ENCODE results near the gene BICC1. TPM values are rescaled to one million over a fixed set of nuclear protein-coding genes. Genes with fewer than 3 reads are reported as not detected.

Gene BICC1
- total RNA-seq, 2 experiments from 2014 or later = 0.06 TPM; not detected in 1

- no peaks in the 10 kb centered on the region for H3K36me3 Mint-ChIP-seq
- H3K27me3 Mint-ChIP-seq = no peaks in the 10 kb centered on the region
- no peaks in the 10 kb centered on the region for H3K4me1 Mint-ChIP-seq
Measured at GRCh38 chr10:58672845-58673244, 160.2 kb downstream of the BICC1 start.

GRCh38 chr10:58674251-58674650 is 161.6 kb downstream of the BICC1 start:
- H3K27me3 Mint-ChIP-seq = no peaks in the 10 kb centered on the region
- H3K36me3 Mint-ChIP-seq = no peaks in the 10 kb centered on the region
- H3K4me3 Mint-ChIP-seq = no peak overlapping the region
- H3K27ac Mint-ChIP-seq = no peak overlapping the region
- peaks cover 2% of the 10 kb centered on the region for H3K9me3 Mint-ChIP-seq
- ATAC-seq (ENCODE audit: low read depth) (no peak), DNase-seq (no peak)
- POLR2A ChIA-PET = no interaction called here
- no peaks in the 10 kb centered on the region for H3K4me1 Mint-ChIP-seq

More at GRCh38 chr10:58672845-58673244, 160.2 kb downstream of the BICC1 start:
- POLR2A ChIA-PET = no interaction called here
- no peak overlapping the region for H3K27ac Mint-ChIP-seq
- H3K9me3 Mint-ChIP-seq = peaks cover 2% of the 10 kb centered on the region
- DNase-seq = no peak
- no peak for ATAC-seq (ENCODE audit: low read depth)
- H3K4me3 Mint-ChIP-seq = no peak overlapping the region

- H3K4me1 Mint-ChIP-seq = no peaks in the 10 kb centered on the region
- no peaks in the 10 kb centered on the region for H3K27me3 Mint-ChIP-seq
- no peak overlapping the region for H3K27ac Mint-ChIP-seq
- no peak for ATAC-seq (ENCODE audit: low read depth)
- H3K4me3 Mint-ChIP-seq = no peak overlapping the region
- H3K36me3 Mint-ChIP-seq = no peaks in the 10 kb centered on the region
- POLR2A ChIA-PET = no interaction called here
- H3K9me3 Mint-ChIP-seq = peaks cover 2% of the 10 kb centered on the region
- no peak for DNase-seq
Measured at GRCh38 chr10:58675321-58675720, 162.6 kb downstream of the BICC1 start.

GRCh38 chr10:58691528-58691927 is 178.9 kb downstream of the BICC1 start:
- peaks cover 10% of the 10 kb centered on the region for H3K9me3 Mint-ChIP-seq
- H3K36me3 Mint-ChIP-seq = no peaks in the 10 kb centered on the region

GRCh38 chr10:58693919-58694318 is 181.2 kb downstream of the BICC1 start:
- Mint-ChIP-seq H3K4me1 (no peaks in the 10 kb centered on the region), H3K9me3 (peaks cover 8% of the 10 kb centered on the region), H3K36me3 (no peaks in the 10 kb centered on the region)

More at GRCh38 chr10:58691528-58691927, 178.9 kb downstream of the BICC1 start:
- Mint-ChIP-seq H3K27me3 (no peaks in the 10 kb centered on the region), H3K4me1 (no peaks in the 10 kb centered on the region), H3K4me3 (no peak overlapping the region), H3K27ac (no peak overlapping the region)
- ATAC-seq (ENCODE audit: low read depth) (no peak), DNase-seq (no peak)
- POLR2A ChIA-PET = no interaction called here

GRCh38 chr10:58695022-58695421 is 182.3 kb downstream of the BICC1 start:
- no peak overlapping the region for H3K27ac Mint-ChIP-seq
- DNase-seq = no peak
- no peaks in the 10 kb centered on the region for H3K4me1 Mint-ChIP-seq
- no peak for ATAC-seq (ENCODE audit: low read depth)
- H3K36me3 Mint-ChIP-seq = no peaks in the 10 kb centered on the region
- H3K9me3 Mint-ChIP-seq = peaks cover 8% of the 10 kb centered on the region
- POLR2A ChIA-PET = no interaction called here
- H3K4me3 Mint-ChIP-seq = no peak overlapping the region
- no peaks in the 10 kb centered on the region for H3K27me3 Mint-ChIP-seq

More at GRCh38 chr10:58693919-58694318, 181.2 kb downstream of the BICC1 start:
- Mint-ChIP-seq H3K27ac (no peak overlapping the region), H3K4me3 (no peak overlapping the region), H3K27me3 (no peaks in the 10 kb centered on the region)
- ATAC-seq (ENCODE audit: low read depth) (no peak), DNase-seq (no peak)
- POLR2A ChIA-PET = no interaction called here

GRCh38 chr10:58696736-58697135 is 184.1 kb downstream of the BICC1 start:
- no peak overlapping the region for H3K4me3 Mint-ChIP-seq
- DNase-seq (no peak), ATAC-seq (ENCODE audit: low read depth) (no peak)
- H3K27me3 Mint-ChIP-seq = no peaks in the 10 kb centered on the region
- POLR2A ChIA-PET = no interaction called here
- H3K4me1 Mint-ChIP-seq = no peaks in the 10 kb centered on the region
- peaks cover 8% of the 10 kb centered on the region for H3K9me3 Mint-ChIP-seq
- no peak overlapping the region for H3K27ac Mint-ChIP-seq
- no peaks in the 10 kb centered on the region for H3K36me3 Mint-ChIP-seq

- DNase-seq = no peak
- Mint-ChIP-seq H3K27me3 (no peaks in the 10 kb centered on the region), H3K4me1 (no peaks in the 10 kb centered on the region), H3K4me3 (no peak overlapping the region), H3K27ac (no peak overlapping the region), H3K9me3 (peaks cover 5% of the 10 kb centered on the region), H3K36me3 (no peaks in the 10 kb centered on the region)
- POLR2A ChIA-PET = no interaction called here
- ATAC-seq (ENCODE audit: low read depth) = no peak
Measured at GRCh38 chr10:58697691-58698090, 185.0 kb downstream of the BICC1 start.

- no peak for DNase-seq
- no peak overlapping the region for H3K27ac Mint-ChIP-seq
- no peaks in the 10 kb centered on the region for H3K27me3 Mint-ChIP-seq
- POLR2A ChIA-PET = no interaction called here
- no peaks in the 10 kb centered on the region for H3K36me3 Mint-ChIP-seq
- no peak for ATAC-seq (ENCODE audit: low read depth)
- no peaks in the 10 kb centered on the region for H3K4me1 Mint-ChIP-seq
- H3K9me3 Mint-ChIP-seq = peaks cover 3% of the 10 kb centered on the region
- H3K4me3 Mint-ChIP-seq = no peak overlapping the region
Measured at GRCh38 chr10:58698777-58699356, 186.2 kb downstream of the BICC1 start.

- Mint-ChIP-seq H3K27ac (no peak overlapping the region), H3K9me3 (no peaks in the 10 kb centered on the region), H3K4me1 (no peaks in the 10 kb centered on the region), H3K4me3 (no peak overlapping the region), H3K36me3 (no peaks in the 10 kb centered on the region), H3K27me3 (no peaks in the 10 kb centered on the region)
- DNase-seq (no peak), ATAC-seq (ENCODE audit: low read depth) (no peak)
- POLR2A ChIA-PET = no interaction called here
Measured at GRCh38 chr10:58700591-58700990, 187.9 kb downstream of the BICC1 start.

- no peak overlapping the region for H3K27ac Mint-ChIP-seq
- no peaks in the 10 kb centered on the region for H3K4me1 Mint-ChIP-seq
- POLR2A ChIA-PET = no interaction called here
- H3K27me3 Mint-ChIP-seq = no peaks in the 10 kb centered on the region
- ATAC-seq (ENCODE audit: low read depth) (no peak), DNase-seq (no peak)
- no peak overlapping the region for H3K4me3 Mint-ChIP-seq
- H3K36me3 Mint-ChIP-seq = no peaks in the 10 kb centered on the region
- H3K9me3 Mint-ChIP-seq = no peaks in the 10 kb centered on the region
Measured at GRCh38 chr10:58701405-58702135, 188.9 kb downstream of the BICC1 start.

- ATAC-seq (ENCODE audit: low read depth) (no peak), DNase-seq (no peak)
- Mint-ChIP-seq H3K9me3 (no peaks in the 10 kb centered on the region), H3K27me3 (no peaks in the 10 kb centered on the region), H3K36me3 (no peaks in the 10 kb centered on the region), H3K4me1 (no peaks in the 10 kb centered on the region), H3K27ac (no peak overlapping the region), H3K4me3 (no peak overlapping the region)
- POLR2A ChIA-PET = no interaction called here
Measured at GRCh38 chr10:58704226-58704625, 191.6 kb downstream of the BICC1 start.

GRCh38 chr10:58704671-58705141 is 192.0 kb downstream of the BICC1 start:
- Mint-ChIP-seq H3K9me3 (no peaks in the 10 kb centered on the region), H3K27me3 (no peaks in the 10 kb centered on the region), H3K27ac (no peak overlapping the region), H3K4me3 (no peak overlapping the region), H3K4me1 (no peaks in the 10 kb centered on the region), H3K36me3 (no peaks in the 10 kb centered on the region)
- POLR2A ChIA-PET = no interaction called here
- no peak for DNase-seq
- ATAC-seq (ENCODE audit: low read depth) = no peak

- H3K9me3 Mint-ChIP-seq = no peaks in the 10 kb centered on the region
- no peak for ATAC-seq (ENCODE audit: low read depth)
- no peaks in the 10 kb centered on the region for H3K36me3 Mint-ChIP-seq
- H3K27ac Mint-ChIP-seq = no peak overlapping the region
- DNase-seq = no peak
- POLR2A ChIA-PET = no interaction called here
- no peaks in the 10 kb centered on the region for H3K27me3 Mint-ChIP-seq
- H3K4me1 Mint-ChIP-seq = no peaks in the 10 kb centered on the region
- no peak overlapping the region for H3K4me3 Mint-ChIP-seq
Measured at GRCh38 chr10:58706836-58707235, 194.2 kb downstream of the BICC1 start.
